GM23338 (cell line): Measurements from ENCODE around the gene AGER.

ENCODE experiments used
- CREB1 ChIP-seq: fragments of 250-450 bp; sonication (Bioruptor Pico); IDR thresholded peaks from 2 replicates; pipeline ENCODE4 v1.5.0; 2020; ENCODE audit warnings: low read depth, mild to moderate bottlenecking, moderate library complexity
- EZH2 ChIP-seq: fragments of 200-600 bp; sonication (generic); IDR thresholded peaks from one replicate; pipeline ENCODE4 v1.8.0; 2017; ENCODE audit warnings: antibody characterized with exemption, mild to moderate bottlenecking, low read depth; ENCODE audit not compliant: unreplicated experiment
- EZH2phosphoT487 ChIP-seq: fragments of 200-600 bp; sonication (generic); IDR thresholded peaks from one replicate; pipeline ENCODE4 v1.8.1; 2018; ENCODE audit warnings: antibody characterized with exemption; ENCODE audit not compliant: unreplicated experiment
- JUNB ChIP-seq: IDR thresholded peaks from one replicate; pipeline ENCODE4 v1.6.1; 2016; ENCODE audit warnings: antibody characterized with exemption; ENCODE audit not compliant: unreplicated experiment
- POLR2AphosphoS5 ChIP-seq: IDR thresholded peaks from 2 replicates; pipeline ENCODE4 v1.6.1; 2016; ENCODE audit warnings: antibody characterized with exemption, low read depth
- STAT1 ChIP-seq: IDR thresholded peaks from one replicate; pipeline ENCODE4 v1.6.1; 2016; ENCODE audit warnings: antibody characterized with exemption; ENCODE audit not compliant: unreplicated experiment
- ZNF114 ChIP-seq: fragments of 250-450 bp; sonication (Bioruptor Pico); IDR thresholded peaks from 2 replicates; pipeline ENCODE4 v1.5.0; 2020; ENCODE audit warnings: mild to moderate bottlenecking, moderate library complexity
- TF ChIP-seq, protein P1 (sequence below), 2 experiments: fragments of 200-600 bp in 1 of 2; sonication (generic) in 1 of 2; conservative IDR thresholded peaks; 2 replicates each; pipeline versions ENCODE4 v1.5.1 to v1.6.1; 2016 to 2017; ENCODE audit warnings: antibody characterized with exemption in 2 of 2, low read depth in 2 of 2, mild to moderate bottlenecking in 2 of 2, moderate library complexity in 1 of 2
- TF ChIP-seq, protein P2 (sequence below): IDR thresholded peaks from 2 replicates; pipeline ENCODE4 v1.6.1; 2016; ENCODE audit warnings: antibody characterized with exemption
- TF ChIP-seq, protein P3 (sequence below): IDR thresholded peaks from one replicate; pipeline ENCODE4 v1.6.1; 2018; ENCODE audit warnings: antibody characterized with exemption; ENCODE audit not compliant: unreplicated experiment

DNA sequence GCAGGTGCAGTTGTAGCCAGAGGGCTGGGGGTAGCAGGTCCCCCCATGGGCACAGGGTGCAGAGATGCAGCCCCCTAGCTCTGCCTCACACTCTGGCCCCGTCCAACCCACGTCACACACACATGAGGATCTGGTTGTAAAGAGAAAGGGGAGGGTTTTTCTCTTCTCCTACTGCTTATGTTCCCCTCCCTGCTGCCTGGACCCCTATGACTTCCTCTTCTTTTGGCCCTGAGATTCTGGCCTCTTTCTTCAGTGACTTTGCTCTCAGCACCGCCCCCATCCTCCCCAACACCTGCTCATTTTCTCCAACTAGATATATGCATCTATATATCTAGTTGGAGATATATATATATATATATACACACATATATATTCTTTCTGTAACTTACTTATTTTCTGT is 30.1 kb upstream of the AGER start:
- TF ChIP-seq STAT1 = no peak
- TF ChIP-seq, protein P1, sequence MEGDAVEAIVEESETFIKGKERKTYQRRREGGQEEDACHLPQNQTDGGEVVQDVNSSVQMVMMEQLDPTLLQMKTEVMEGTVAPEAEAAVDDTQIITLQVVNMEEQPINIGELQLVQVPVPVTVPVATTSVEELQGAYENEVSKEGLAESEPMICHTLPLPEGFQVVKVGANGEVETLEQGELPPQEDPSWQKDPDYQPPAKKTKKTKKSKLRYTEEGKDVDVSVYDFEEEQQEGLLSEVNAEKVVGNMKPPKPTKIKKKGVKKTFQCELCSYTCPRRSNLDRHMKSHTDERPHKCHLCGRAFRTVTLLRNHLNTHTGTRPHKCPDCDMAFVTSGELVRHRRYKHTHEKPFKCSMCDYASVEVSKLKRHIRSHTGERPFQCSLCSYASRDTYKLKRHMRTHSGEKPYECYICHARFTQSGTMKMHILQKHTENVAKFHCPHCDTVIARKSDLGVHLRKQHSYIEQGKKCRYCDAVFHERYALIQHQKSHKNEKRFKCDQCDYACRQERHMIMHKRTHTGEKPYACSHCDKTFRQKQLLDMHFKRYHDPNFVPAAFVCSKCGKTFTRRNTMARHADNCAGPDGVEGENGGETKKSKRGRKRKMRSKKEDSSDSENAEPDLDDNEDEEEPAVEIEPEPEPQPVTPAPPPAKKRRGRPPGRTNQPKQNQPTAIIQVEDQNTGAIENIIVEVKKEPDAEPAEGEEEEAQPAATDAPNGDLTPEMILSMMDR (conservative IDR thresholded peaks at IDR 0.05; ENCODE audit: low read depth in 2 of 2) = no peak
- TF ChIP-seq CREB1 (CRISPR knock-in tag) = no peak
- no peak for TF ChIP-seq ZNF114 (CRISPR knock-in tag)
- TF ChIP-seq POLR2AphosphoS5 = no peak
- TF ChIP-seq JUNB = no peak
- TF ChIP-seq, protein P2, sequence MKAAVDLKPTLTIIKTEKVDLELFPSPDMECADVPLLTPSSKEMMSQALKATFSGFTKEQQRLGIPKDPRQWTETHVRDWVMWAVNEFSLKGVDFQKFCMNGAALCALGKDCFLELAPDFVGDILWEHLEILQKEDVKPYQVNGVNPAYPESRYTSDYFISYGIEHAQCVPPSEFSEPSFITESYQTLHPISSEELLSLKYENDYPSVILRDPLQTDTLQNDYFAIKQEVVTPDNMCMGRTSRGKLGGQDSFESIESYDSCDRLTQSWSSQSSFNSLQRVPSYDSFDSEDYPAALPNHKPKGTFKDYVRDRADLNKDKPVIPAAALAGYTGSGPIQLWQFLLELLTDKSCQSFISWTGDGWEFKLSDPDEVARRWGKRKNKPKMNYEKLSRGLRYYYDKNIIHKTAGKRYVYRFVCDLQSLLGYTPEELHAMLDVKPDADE = no peak
- TF ChIP-seq EZH2 = no peak
- TF ChIP-seq EZH2phosphoT487 = no peak
- TF ChIP-seq, protein P3, sequence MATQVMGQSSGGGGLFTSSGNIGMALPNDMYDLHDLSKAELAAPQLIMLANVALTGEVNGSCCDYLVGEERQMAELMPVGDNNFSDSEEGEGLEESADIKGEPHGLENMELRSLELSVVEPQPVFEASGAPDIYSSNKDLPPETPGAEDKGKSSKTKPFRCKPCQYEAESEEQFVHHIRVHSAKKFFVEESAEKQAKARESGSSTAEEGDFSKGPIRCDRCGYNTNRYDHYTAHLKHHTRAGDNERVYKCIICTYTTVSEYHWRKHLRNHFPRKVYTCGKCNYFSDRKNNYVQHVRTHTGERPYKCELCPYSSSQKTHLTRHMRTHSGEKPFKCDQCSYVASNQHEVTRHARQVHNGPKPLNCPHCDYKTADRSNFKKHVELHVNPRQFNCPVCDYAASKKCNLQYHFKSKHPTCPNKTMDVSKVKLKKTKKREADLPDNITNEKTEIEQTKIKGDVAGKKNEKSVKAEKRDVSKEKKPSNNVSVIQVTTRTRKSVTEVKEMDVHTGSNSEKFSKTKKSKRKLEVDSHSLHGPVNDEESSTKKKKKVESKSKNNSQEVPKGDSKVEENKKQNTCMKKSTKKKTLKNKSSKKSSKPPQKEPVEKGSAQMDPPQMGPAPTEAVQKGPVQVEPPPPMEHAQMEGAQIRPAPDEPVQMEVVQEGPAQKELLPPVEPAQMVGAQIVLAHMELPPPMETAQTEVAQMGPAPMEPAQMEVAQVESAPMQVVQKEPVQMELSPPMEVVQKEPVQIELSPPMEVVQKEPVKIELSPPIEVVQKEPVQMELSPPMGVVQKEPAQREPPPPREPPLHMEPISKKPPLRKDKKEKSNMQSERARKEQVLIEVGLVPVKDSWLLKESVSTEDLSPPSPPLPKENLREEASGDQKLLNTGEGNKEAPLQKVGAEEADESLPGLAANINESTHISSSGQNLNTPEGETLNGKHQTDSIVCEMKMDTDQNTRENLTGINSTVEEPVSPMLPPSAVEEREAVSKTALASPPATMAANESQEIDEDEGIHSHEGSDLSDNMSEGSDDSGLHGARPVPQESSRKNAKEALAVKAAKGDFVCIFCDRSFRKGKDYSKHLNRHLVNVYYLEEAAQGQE = no peak
